ENCODE results near the gene ZNF333.

ZNF333 gene

DNA sequence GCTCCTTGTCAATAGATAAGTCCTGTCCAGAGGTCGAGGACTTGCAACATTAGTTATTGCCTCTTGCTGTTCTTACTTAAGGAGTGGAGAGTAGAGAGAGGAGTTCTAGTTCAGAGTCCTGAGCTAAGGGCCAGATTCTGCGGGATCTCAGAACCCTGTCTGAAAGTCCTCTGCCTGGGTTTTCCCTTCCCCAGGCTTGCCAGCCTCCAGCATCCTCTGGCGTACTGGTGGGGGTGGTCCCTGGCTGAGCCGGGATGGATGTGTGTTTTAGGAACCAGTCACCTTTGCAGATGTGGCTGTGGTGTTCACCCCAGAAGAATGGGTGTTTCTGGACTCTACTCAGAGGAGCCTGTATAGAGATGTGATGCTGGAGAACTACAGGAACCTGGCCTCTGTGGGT is 26.0 kb downstream of the ZNF333 start:
- CTCF ChIA-PET, result no interaction called here
- H3K27ac ChIP-seq, result no peak overlapping the region

DNA sequence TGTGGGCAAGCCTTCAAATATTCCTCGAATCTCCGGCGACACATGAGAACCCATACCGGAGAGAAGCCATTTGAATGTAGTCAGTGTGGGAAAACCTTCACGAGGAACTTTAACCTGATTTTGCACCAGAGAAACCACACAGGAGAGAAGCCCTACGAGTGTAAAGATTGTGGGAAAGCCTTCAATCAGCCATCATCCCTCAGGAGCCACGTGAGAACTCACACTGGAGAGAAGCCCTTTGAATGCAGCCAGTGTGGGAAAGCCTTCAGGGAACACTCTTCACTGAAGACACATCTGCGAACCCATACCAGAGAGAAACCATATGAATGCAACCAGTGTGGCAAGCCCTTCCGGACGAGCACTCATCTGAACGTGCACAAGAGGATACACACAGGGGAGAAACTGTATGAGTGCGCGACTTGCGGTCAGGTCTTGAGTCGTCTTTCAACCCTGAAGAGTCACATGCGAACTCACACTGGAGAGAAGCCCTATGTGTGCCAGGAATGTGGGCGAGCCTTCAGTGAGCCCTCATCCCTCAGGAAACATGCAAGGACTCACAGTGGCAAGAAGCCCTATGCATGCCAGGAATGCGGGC is 28.8 kb downstream of the ZNF333 start:
- TF ChIP-seq, protein P1, sequence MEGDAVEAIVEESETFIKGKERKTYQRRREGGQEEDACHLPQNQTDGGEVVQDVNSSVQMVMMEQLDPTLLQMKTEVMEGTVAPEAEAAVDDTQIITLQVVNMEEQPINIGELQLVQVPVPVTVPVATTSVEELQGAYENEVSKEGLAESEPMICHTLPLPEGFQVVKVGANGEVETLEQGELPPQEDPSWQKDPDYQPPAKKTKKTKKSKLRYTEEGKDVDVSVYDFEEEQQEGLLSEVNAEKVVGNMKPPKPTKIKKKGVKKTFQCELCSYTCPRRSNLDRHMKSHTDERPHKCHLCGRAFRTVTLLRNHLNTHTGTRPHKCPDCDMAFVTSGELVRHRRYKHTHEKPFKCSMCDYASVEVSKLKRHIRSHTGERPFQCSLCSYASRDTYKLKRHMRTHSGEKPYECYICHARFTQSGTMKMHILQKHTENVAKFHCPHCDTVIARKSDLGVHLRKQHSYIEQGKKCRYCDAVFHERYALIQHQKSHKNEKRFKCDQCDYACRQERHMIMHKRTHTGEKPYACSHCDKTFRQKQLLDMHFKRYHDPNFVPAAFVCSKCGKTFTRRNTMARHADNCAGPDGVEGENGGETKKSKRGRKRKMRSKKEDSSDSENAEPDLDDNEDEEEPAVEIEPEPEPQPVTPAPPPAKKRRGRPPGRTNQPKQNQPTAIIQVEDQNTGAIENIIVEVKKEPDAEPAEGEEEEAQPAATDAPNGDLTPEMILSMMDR (conservative IDR thresholded peaks at IDR 0.05; ENCODE audit: low read depth), result no peak
- H3K27ac ChIP-seq, result no peak overlapping the region
- CTCF ChIA-PET, result no interaction called here
- POLR2A ChIA-PET (ENCODE audit: low non-redundant PET), result no interaction called here
- DNase-seq (ENCODE audit: low spot score), result no peak

More for the DNA sequence above, 26.0 kb downstream of the ZNF333 start:
- POLR2A ChIA-PET (ENCODE audit: low non-redundant PET), result no interaction called here
- no peak for DNase-seq (ENCODE audit: low spot score)
- TF ChIP-seq, protein P1 (conservative IDR thresholded peaks at IDR 0.05; ENCODE audit: low read depth), result no peak

- TF ChIP-seq, protein P1 (conservative IDR thresholded peaks at IDR 0.05; ENCODE audit: low read depth), result no peak
- no peak for DNase-seq (ENCODE audit: low spot score)
- no peak overlapping the region for H3K27ac ChIP-seq
- POLR2A ChIA-PET (ENCODE audit: low non-redundant PET), result no interaction called here
- CTCF ChIA-PET, result no interaction called here
These were observed 29.3 kb downstream of the ZNF333 start for GRCh38 chr19:14719162-14719561.

DNA sequence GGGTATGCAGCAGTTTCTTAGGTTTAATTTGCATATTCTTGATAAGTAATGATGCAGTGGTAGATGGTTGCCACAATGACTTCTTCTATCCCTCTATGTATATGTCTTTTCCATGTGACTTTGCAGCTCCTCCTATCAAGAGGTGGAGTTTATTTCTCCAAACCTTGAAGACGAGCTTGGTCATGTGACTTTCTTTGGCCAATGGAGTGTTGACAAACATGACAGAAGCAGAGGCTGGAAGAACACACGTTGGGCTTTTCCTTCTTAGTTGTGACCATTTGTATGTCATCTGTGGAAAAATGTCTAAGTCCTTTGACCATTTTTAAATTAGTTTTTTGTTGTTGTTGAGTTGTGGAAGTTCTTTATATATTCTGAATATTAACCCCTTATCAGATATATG is 32.3 kb downstream of the ZNF333 start:
- ChIA-PET POLR2A (ENCODE audit: low non-redundant PET) (no interaction called here), CTCF (no interaction called here)
- TF ChIP-seq, protein P1 (conservative IDR thresholded peaks at IDR 0.05; ENCODE audit: low read depth), result no peak

GRCh38 chr19:14728595-14728994 is 38.7 kb downstream of the ZNF333 start:
- no peak for DNase-seq (ENCODE audit: low spot score)
- ChIA-PET CTCF (interaction anchor here (0.7 kb wide), 1 partner anchor 48 kb away, joined by 3 read pairs; no protein-coding TSS in a partner anchor), POLR2A (ENCODE audit: low non-redundant PET) (no interaction called here)
- TF ChIP-seq, protein P1 (conservative IDR thresholded peaks at IDR 0.05; ENCODE audit: low read depth), result no peak
- H3K27ac ChIP-seq, result no peak overlapping the region

More for the DNA sequence above, 32.3 kb downstream of the ZNF333 start:
- DNase-seq (ENCODE audit: low spot score), result no peak
- no peak overlapping the region for H3K27ac ChIP-seq

GRCh38 chr19:14731200-14731599 is 41.4 kb downstream of the ZNF333 start:
- POLR2A ChIA-PET (ENCODE audit: low non-redundant PET), result no interaction called here
- no peak overlapping the region for H3K27ac ChIP-seq
- no peak for DNase-seq (ENCODE audit: low spot score)
- CTCF ChIA-PET, result no interaction called here
- TF ChIP-seq, protein P1 (conservative IDR thresholded peaks at IDR 0.05; ENCODE audit: low read depth), result no peak

Measured in RWPE1 (cell line).